ENCODE results near the gene SORCS3.
"Not testable (repeated sequence)": the region's sequence is repeated elsewhere in the genome, so short reads cannot be mapped to it uniquely, and the experiment has no call there.

SORCS3 gene

DNA sequence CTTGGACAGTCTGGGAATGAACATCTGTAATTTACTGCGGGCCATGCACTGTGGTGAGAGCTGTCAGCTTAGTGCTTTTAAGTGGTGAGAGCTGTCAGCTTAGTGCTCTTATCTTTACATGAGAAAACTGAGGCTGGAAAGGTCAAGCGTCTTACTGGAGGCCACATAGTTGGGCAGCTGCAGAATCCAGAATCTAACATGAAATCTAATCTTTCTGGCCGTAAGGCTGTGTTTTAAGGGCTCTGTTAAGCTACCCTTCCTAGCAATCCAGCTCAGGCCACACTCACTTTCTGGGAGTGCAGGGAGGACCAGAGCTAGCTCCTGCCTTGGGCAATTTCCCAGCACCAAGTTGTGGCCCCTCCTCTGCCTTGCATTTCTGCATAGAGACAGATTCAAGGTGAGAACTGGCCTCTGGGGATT lies 70.2 kb downstream of the SORCS3 start:
- Histone ChIP-seq H3K27me3 (ENCODE audit: insufficient read depth, low read length, poor library complexity) (no peaks in the 10 kb centered on the region), H2AFZ (ENCODE audit: low read depth, low read length) (no peak overlapping the region), H3K4me3 (ENCODE audit: low read depth in 1 of 2, low read length in 2 of 2) (no peak overlapping the region), H3K9ac (ENCODE audit: low read depth, low read length) (no peak overlapping the region), H3K4me1 (ENCODE audit: insufficient read depth, low read length) (no peaks in the 10 kb centered on the region), H3K9me3 (ENCODE audit: insufficient read depth, low read length, severe bottlenecking) (no peaks in the 10 kb centered on the region), H3K27ac (ENCODE audit: low read length) (no peak overlapping the region), H3K36me3 (ENCODE audit: insufficient read depth, low read length) (no peaks in the 10 kb centered on the region), H3K4me2 (ENCODE audit: insufficient read depth, low read length) (no peak overlapping the region), H4K20me1 (ENCODE audit: insufficient read depth, low read length) (no peaks in the 10 kb centered on the region), H3K79me2 (ENCODE audit: insufficient read depth, low read length) (no peaks in the 10 kb centered on the region)
- TF ChIP-seq, protein P1, sequence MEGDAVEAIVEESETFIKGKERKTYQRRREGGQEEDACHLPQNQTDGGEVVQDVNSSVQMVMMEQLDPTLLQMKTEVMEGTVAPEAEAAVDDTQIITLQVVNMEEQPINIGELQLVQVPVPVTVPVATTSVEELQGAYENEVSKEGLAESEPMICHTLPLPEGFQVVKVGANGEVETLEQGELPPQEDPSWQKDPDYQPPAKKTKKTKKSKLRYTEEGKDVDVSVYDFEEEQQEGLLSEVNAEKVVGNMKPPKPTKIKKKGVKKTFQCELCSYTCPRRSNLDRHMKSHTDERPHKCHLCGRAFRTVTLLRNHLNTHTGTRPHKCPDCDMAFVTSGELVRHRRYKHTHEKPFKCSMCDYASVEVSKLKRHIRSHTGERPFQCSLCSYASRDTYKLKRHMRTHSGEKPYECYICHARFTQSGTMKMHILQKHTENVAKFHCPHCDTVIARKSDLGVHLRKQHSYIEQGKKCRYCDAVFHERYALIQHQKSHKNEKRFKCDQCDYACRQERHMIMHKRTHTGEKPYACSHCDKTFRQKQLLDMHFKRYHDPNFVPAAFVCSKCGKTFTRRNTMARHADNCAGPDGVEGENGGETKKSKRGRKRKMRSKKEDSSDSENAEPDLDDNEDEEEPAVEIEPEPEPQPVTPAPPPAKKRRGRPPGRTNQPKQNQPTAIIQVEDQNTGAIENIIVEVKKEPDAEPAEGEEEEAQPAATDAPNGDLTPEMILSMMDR (IDR thresholded peaks at IDR 0.05; ENCODE audit: borderline replicate concordance, extremely low read depth, low read length, poor library complexity, severe bottlenecking) = no peak
- TF ChIP-seq EZH2 (IDR thresholded peaks at IDR 0.05; ENCODE audit: borderline replicate concordance, low read depth, low read length, severe bottlenecking) = no peak
- no peak for ATAC-seq (ENCODE audit: insufficient read depth, low read depth)
- no peak for DNase-seq

DNA sequence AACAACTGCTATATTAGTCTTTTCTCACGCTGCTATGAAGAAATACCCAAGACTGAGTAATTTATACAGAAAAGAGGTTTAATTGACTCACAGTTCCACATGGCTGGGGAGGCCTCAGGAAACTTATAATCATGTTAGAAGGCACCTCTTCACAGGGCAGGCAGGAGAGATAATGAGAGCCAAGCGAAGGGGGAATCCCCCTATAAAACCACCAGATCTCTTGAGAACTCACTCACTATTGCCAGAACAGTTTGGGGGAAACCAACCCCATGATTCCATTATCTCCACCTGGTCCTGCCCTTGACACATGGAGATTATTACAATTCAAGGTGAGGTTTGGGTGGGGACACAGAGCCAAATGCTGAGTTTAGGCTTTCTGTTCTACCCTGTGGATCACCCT lies 89.5 kb downstream of the SORCS3 start:
- not testable (repeated sequence) for H3K27me3 ChIP-seq (ENCODE audit: insufficient read depth, low read length, poor library complexity); H2AFZ ChIP-seq (ENCODE audit: low read depth, low read length); H3K4me2 ChIP-seq (ENCODE audit: insufficient read depth, low read length); H3K27ac ChIP-seq (ENCODE audit: low read length); H3K36me3 ChIP-seq (ENCODE audit: insufficient read depth, low read length); H3K79me2 ChIP-seq (ENCODE audit: insufficient read depth, low read length); ATAC-seq (ENCODE audit: insufficient read depth, low read depth); H3K4me3 ChIP-seq (ENCODE audit: low read depth in 1 of 2, low read length in 2 of 2); H3K9me3 ChIP-seq (ENCODE audit: insufficient read depth, low read length, severe bottlenecking); DNase-seq; H3K9ac ChIP-seq (ENCODE audit: low read depth, low read length); H3K4me1 ChIP-seq (ENCODE audit: insufficient read depth, low read length); H4K20me1 ChIP-seq (ENCODE audit: insufficient read depth, low read length)

DNA sequence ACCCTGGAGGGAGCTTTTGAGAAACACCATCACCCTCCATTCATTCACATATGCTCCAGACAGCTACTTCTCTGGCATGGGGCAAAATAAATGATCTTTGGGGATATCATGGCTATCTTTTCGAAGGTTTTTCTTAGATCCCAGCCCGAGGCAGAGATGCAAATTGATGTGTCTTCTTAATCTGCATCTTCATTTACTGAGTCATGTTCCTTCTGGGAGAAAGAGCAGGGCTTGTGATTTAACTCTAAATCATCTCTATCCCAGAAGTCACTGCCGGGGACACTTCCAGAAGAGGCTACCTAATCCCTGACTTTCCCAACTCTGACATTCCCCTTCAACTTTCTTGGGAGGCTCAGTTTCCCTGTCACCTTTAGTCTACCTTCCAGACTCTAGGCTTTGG lies 90.1 kb downstream of the SORCS3 start:
- no peaks in the 10 kb centered on the region for H3K79me2 ChIP-seq (ENCODE audit: insufficient read depth, low read length)
- no peaks in the 10 kb centered on the region for H3K27me3 ChIP-seq (ENCODE audit: insufficient read depth, low read length, poor library complexity)
- H3K9ac ChIP-seq (ENCODE audit: low read depth, low read length) = no peak overlapping the region
- no peak overlapping the region for H3K27ac ChIP-seq (ENCODE audit: low read length)
- H3K36me3 ChIP-seq (ENCODE audit: insufficient read depth, low read length) = no peaks in the 10 kb centered on the region
- no peaks in the 10 kb centered on the region for H4K20me1 ChIP-seq (ENCODE audit: insufficient read depth, low read length)
- no peak overlapping the region for H3K4me3 ChIP-seq (ENCODE audit: low read depth in 1 of 2, low read length in 2 of 2)
- H3K9me3 ChIP-seq (ENCODE audit: insufficient read depth, low read length, severe bottlenecking) = no peaks in the 10 kb centered on the region
- H3K4me1 ChIP-seq (ENCODE audit: insufficient read depth, low read length) = no peaks in the 10 kb centered on the region
- H3K4me2 ChIP-seq (ENCODE audit: insufficient read depth, low read length) = no peak overlapping the region
- no peak for TF ChIP-seq EZH2 (IDR thresholded peaks at IDR 0.05; ENCODE audit: borderline replicate concordance, low read depth, low read length, severe bottlenecking)
- TF ChIP-seq, protein P1 (IDR thresholded peaks at IDR 0.05; ENCODE audit: borderline replicate concordance, extremely low read depth, low read length, poor library complexity, severe bottlenecking) = no peak
- no peak for ATAC-seq (ENCODE audit: insufficient read depth, low read depth)
- no peak for DNase-seq
- H2AFZ ChIP-seq (ENCODE audit: low read depth, low read length) = no peak overlapping the region

GRCh38 chr10:104732222-104732621 lies 91.1 kb downstream of the SORCS3 start:
- Histone ChIP-seq H3K9me3 (ENCODE audit: insufficient read depth, low read length, severe bottlenecking) (no peaks in the 10 kb centered on the region), H3K4me1 (ENCODE audit: insufficient read depth, low read length) (no peaks in the 10 kb centered on the region), H2AFZ (ENCODE audit: low read depth, low read length) (no peak overlapping the region), H3K27me3 (ENCODE audit: insufficient read depth, low read length, poor library complexity) (no peaks in the 10 kb centered on the region), H4K20me1 (ENCODE audit: insufficient read depth, low read length) (no peaks in the 10 kb centered on the region), H3K79me2 (ENCODE audit: insufficient read depth, low read length) (no peaks in the 10 kb centered on the region), H3K27ac (ENCODE audit: low read length) (no peak overlapping the region), H3K4me3 (ENCODE audit: low read depth in 1 of 2, low read length in 2 of 2) (no peak overlapping the region), H3K36me3 (ENCODE audit: insufficient read depth, low read length) (no peaks in the 10 kb centered on the region), H3K4me2 (ENCODE audit: insufficient read depth, low read length) (no peak overlapping the region), H3K9ac (ENCODE audit: low read depth, low read length) (no peak overlapping the region)
- no peak for ATAC-seq (ENCODE audit: insufficient read depth, low read depth)
- no peak for TF ChIP-seq EZH2 (IDR thresholded peaks at IDR 0.05; ENCODE audit: borderline replicate concordance, low read depth, low read length, severe bottlenecking)
- TF ChIP-seq, protein P1 (IDR thresholded peaks at IDR 0.05; ENCODE audit: borderline replicate concordance, extremely low read depth, low read length, poor library complexity, severe bottlenecking) = no peak
- no peak for DNase-seq
